A673 (cell line): ENCODE results near the gene ZNF316. TPM values are rescaled to one million over a fixed set of nuclear protein-coding genes. Genes with fewer than 3 reads are reported as not detected.

Source experiments
- BruUV-seq: library from RNA; stranded (reverse); fragments of 400-500 nt; replicated peaks from 2 replicates; lab custom pipeline; 2021; lab: Mats Ljungman, UMichigan
- CTCF ChIA-PET: fragments of 300-600 bp; sonication (Branson Sonifier 250); formaldehyde crosslinking; loops from one replicate; lab custom pipeline; 2022; ENCODE audit warnings: antibody characterized with exemption; lab: Charles Lee
- POLR2A ChIA-PET: fragments of 300-600 bp; sonication (Branson Sonifier 250); formaldehyde crosslinking; loops from one replicate; lab custom pipeline; 2022; ENCODE audit warnings: antibody characterized with exemption; ENCODE audit not compliant: low non-redundant PET; lab: Charles Lee
- DNase-seq: peaks from one replicate; pipeline ENCODE4 v3.0.0-alpha.2; 2015; ENCODE audit warnings: low spot score
- H3K27ac ChIP-seq: fragments of 200-600 bp; sonication (generic); 2 replicates; pipeline ENCODE4 v1.5.1; 2016; ENCODE audit warnings: mixed run types, low read depth, mild to moderate bottlenecking, mixed read lengths, antibody characterized with exemption, low read length; ENCODE audit not compliant: poor library complexity, severe bottlenecking
- H3K27me3 ChIP-seq: fragments of 200-600 bp; sonication (generic); replicated peaks from 2 replicates; pipeline ENCODE4 v1.6.1; 2017; ENCODE audit warnings: mixed run types, low read depth, mild to moderate bottlenecking, mixed read lengths, antibody characterized with exemption, low read length; ENCODE audit not compliant: insufficient read depth, poor library complexity
- H3K36me3 ChIP-seq: fragments of 200-600 bp; sonication (generic); 2 replicates; pipeline ENCODE4 v1.6.1; 2016; ENCODE audit warnings: mixed run types, mild to moderate bottlenecking, mixed read lengths, antibody characterized with exemption, low read length; ENCODE audit not compliant: insufficient read depth, poor library complexity, severe bottlenecking
- H3K4me1 ChIP-seq: fragments of 200-600 bp; sonication (generic); 2 replicates; pipeline ENCODE4 v1.6.1; 2017; ENCODE audit warnings: mixed run types, mild to moderate bottlenecking, mixed read lengths, antibody characterized with exemption, low read length; ENCODE audit not compliant: insufficient read depth, poor library complexity, severe bottlenecking
- H3K4me3 ChIP-seq: fragments of 200-600 bp; sonication (generic); 2 replicates; pipeline ENCODE4 v1.5.1; 2016; ENCODE audit warnings: low read depth, mixed run types, mild to moderate bottlenecking, mixed read lengths, low read length; ENCODE audit not compliant: poor library complexity, severe bottlenecking
- H3K9me3 ChIP-seq: fragments of 200-600 bp; sonication (generic); 2 replicates; pipeline ENCODE4 v1.6.1; 2016; ENCODE audit warnings: mixed run types, low read depth, mild to moderate bottlenecking, mixed read lengths, antibody characterized with exemption, low read length; ENCODE audit not compliant: poor library complexity, severe bottlenecking
- CTCF ChIP-seq: fragments of 300-800, 200-600 bp; sonication (generic); conservative IDR thresholded peaks from 2 replicates; pipeline ENCODE4 v1.5.1; 2017; ENCODE audit warnings: low read depth, mild to moderate bottlenecking, antibody characterized with exemption, low read length, moderate library complexity, mixed read lengths
- EZH2 ChIP-seq: fragments of 200-600 bp; sonication (generic); IDR thresholded peaks from 2 replicates; pipeline ENCODE4 v1.6.1; 2017; ENCODE audit warnings: borderline replicate concordance, low read depth, mild to moderate bottlenecking, mixed read lengths, antibody characterized with exemption, low read length; ENCODE audit not compliant: poor library complexity, severe bottlenecking
- intact Hi-C: fragments of 100-400 bp; cut with micrococcal nuclease; formaldehyde crosslinking; loops from one replicate; pipeline ENCODE4 v1.10.0; 2022; ENCODE audit not compliant: unreplicated experiment
- total RNA-seq: library from RNA; stranded (reverse); gene quantifications from 2 replicates; pipeline ENCODE4 v1.2.3, GENCODE V29; 2021

The ZNF316 gene
- total RNA-seq, 1 experiment from 2014 or later, result 32.1 TPM

GRCh38 chr7:6616854-6617643, 20.1 kb upstream of the ZNF316 start:
- H3K36me3 ChIP-seq, result no peaks in the 10 kb centered on the region
- intact Hi-C loops, result no loop called here
- no TSS peak for BruUV-seq
- no peak for TF ChIP-seq CTCF
- TF ChIP-seq EZH2, result no peak
- POLR2A ChIA-PET, result no interaction called here
- H3K9me3 ChIP-seq, result no peaks in the 10 kb centered on the region
- H3K4me1 ChIP-seq, result peaks cover 5% of the 10 kb centered on the region
- CTCF ChIA-PET, result no interaction called here
- no peak overlapping the region for H3K4me3 ChIP-seq
- no peak for DNase-seq
- H3K27ac ChIP-seq, result no peak overlapping the region
- H3K27me3 ChIP-seq, result no peaks in the 10 kb centered on the region

GRCh38 chr7:6618621-6619020, 18.5 kb upstream of the ZNF316 start:
- Histone ChIP-seq H3K27me3 (no peaks in the 10 kb centered on the region), H3K9me3 (no peaks in the 10 kb centered on the region), H3K36me3 (no peaks in the 10 kb centered on the region), H3K27ac (no peak overlapping the region), H3K4me1 (peaks cover 5% of the 10 kb centered on the region), H3K4me3 (no peak overlapping the region)
- DNase-seq, result no peak
- TF ChIP-seq CTCF (no peak), EZH2 (no peak)
- intact Hi-C loops, result no loop called here
- CTCF ChIA-PET, result no interaction called here
- BruUV-seq, result no TSS peak
- POLR2A ChIA-PET, result interaction anchor here (0.6 kb wide), 1 partner anchor 749 kb away, joined by 3 read pairs; no protein-coding TSS in a partner anchor

- Histone ChIP-seq H3K36me3 (no peaks in the 10 kb centered on the region), H3K27ac (no peak overlapping the region), H3K27me3 (no peaks in the 10 kb centered on the region), H3K9me3 (no peaks in the 10 kb centered on the region), H3K4me1 (peaks cover 1% of the 10 kb centered on the region), H3K4me3 (no peak overlapping the region)
- no peak for DNase-seq
- intact Hi-C loops, result no loop called here
- TF ChIP-seq EZH2, result no peak
- ChIA-PET CTCF (no interaction called here), POLR2A (no interaction called here)
- BruUV-seq, result no TSS peak
Observed at GRCh38 chr7:6619961-6620360, 17.2 kb upstream of the ZNF316 start.
